GM21423 (cell line): ENCODE measurements around the gene MBD6.

Experiments used
- ATAC-seq: cut with Tn5 transposase; IDR thresholded peaks from one replicate; pipeline ENCODE4 v1.9.1; 2021; ENCODE audit warnings: mild to moderate bottlenecking, moderate library complexity; ENCODE audit not compliant: unreplicated experiment

The MBD6 gene

DNA sequence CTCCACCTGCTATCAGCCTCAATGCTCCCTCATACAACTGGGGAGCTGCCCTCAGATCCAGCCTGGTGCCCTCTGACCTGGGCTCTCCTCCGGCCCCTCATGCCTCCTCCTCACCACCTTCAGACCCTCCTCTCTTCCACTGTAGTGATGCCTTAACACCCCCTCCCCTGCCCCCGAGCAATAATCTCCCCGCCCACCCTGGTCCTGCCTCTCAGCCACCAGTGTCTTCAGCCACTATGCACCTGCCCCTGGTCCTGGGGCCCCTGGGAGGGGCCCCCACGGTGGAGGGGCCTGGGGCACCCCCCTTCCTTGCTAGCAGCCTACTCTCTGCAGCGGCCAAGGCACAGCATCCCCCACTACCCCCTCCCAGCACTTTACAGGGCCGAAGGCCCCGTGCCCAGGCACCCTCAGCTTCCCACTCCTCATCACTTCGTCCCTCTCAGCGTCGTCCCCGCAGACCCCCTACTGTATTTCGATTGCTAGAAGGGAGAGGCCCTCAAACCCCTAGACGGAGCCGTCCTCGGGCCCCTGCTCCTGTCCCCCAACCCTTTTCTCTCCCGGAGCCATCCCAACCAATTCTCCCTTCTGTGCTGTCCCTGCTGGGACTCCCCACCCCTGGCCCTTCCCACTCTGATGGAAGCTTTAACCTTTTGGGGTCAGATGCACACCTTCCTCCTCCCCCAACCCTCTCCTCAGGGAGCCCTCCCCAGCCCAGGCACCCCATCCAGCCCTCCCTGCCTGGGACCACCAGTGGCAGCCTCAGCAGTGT, 3.2 kb downstream of the MBD6 start:
- ATAC-seq, result no peak

DNA sequence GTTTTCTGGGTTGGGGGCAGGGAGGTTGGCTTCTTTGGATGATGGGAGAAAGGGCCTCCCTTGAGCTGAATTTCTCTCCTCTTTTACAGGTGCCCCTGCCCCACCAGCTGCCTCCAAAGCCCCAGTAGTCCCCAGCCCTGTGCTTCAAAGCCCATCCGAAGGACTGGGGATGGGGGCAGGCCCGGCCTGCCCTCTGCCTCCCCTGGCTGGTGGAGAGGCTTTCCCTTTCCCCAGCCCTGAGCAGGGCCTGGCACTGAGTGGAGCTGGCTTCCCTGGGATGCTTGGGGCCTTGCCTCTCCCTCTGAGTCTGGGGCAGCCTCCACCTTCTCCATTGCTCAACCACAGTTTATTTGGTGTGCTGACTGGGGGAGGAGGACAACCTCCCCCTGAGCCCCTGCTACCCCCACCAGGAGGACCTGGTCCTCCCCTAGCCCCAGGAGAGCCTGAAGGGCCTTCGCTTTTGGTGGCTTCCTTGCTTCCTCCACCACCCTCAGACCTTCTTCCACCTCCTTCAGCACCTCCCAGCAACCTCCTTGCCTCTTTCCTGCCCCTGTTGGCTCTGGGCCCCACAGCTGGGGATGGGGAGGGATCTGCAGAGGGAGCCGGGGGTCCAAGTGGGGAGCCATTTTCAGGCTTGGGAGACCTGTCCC, 4.0 kb downstream of the MBD6 start:
- no peak for ATAC-seq

- ATAC-seq, result no peak
Measured at GRCh38 chr12:57527184-57527583, 4.6 kb downstream of the MBD6 start.

DNA sequence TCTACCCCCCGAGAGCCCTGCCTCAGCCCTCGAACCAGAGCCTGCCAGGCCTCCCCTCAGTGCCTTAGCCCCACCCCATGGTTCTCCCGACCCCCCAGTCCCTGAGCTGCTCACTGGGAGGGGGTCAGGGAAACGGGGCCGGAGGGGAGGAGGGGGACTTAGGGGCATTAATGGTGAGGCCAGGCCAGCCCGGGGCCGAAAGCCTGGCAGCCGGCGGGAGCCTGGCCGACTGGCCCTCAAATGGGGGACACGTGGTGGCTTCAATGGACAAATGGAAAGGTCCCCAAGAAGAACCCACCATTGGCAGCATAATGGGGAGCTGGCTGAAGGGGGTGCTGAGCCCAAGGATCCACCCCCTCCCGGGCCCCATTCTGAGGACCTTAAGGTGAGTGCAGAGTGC, 5.6 kb downstream of the MBD6 start:
- ATAC-seq, result no peak

DNA sequence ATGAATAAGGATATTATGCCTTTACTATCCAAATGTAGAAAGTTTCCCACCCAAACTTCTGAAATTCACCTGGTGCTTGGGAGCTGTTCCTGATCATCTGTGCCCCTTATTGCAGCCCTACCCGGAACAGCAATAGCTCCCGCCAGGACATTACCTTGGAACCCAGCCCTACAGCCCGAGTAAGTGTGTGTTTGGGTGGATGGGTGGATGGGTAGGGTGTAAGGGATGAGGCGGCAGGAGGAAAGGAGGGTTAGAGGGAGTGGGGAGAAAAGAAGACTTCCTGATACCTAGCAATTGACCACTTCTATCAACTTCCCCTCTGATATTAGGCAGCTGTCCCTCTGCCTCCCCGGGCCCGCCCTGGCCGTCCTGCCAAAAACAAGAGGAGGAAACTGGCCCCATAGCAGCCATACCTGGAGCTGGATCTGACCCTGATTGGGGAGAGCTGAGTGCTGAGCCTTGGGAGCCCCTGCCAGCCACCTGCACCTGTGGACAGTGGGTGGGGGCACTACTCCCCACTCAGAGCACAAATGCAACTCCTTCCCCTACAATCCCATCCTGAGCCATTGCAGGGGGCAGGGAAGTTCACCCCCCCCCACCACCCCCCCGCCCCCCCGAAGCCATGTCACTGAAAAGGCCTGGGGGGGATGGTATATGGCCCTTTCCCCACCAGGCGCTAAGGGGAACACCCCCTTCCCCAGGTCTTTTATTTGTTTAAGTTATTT, 6.4 kb downstream of the MBD6 start:
- no peak for ATAC-seq

DNA sequence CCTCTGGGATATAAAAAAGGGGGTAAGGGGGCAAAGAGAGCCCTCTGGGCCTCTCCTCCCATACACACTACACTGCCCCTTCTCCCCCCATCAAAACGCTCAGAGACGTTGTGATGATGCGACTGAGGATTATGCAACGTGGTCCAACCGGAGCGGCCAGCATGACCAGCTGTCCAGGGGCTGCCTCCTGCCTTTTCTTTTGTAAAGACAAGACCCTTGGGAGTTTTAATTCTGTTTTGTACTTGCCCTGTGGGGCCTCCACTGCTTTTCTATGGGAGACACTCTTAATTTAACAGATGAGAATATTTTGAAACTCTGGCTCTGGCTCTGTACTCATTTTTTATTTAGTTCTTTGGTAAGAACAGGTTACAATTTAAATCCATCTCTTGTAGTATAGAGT, 7.2 kb downstream of the MBD6 start:
- no peak for ATAC-seq

GRCh38 chr12:57530396-57531142, 7.9 kb downstream of the MBD6 start:
- no peak for ATAC-seq

GRCh38 chr12:57531836-57532235, 9.2 kb downstream of the MBD6 start:
- ATAC-seq, result no peak

GRCh38 chr12:57533108-57533507, 10.5 kb downstream of the MBD6 start:
- ATAC-seq, result no peak

DNA sequence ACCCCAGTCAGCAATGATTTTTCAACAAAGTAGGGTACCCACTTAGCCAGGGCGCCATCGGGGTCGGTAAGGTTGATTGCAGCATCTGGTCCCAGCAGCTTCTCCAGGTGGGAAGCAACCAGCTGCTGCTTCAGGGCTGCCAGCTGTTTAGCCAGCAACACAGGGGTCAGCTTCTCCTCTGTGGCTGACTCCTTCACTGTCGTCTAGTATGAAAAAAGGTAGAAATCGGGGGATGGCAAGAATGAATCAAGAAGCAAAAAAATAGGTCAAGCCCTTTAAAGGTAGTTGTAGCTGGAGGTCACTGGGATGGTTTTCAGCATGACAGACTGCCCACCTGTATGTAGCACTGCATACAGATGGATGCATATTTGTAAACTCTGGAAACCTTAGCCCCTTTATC, 11.6 kb downstream of the MBD6 start:
- no peak for ATAC-seq

DNA sequence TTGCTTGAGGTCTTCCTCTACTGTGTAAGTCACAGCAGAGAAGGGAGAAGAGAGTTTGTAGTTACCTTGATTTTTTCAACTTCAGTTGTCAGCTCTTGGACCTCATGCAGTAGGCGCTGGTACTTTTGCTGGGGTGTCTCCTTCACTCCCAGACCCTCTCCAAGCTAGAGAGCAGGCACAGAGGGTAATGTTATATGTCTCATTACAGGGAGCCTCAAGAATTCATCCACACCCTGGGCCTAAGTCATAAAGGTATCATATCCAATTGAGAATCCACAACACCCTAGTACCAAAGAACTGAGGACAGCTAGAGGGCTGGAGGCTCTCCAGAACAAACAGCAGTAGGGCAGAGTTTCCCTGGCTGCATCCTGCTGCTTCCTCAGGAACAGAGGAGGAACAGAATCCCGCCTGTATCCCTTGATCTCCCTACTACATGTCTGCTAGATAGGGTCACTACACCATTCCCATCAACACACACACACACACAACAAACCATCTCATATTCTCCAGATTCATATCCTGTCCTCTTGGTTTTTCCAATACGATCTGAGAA, 12.4 kb downstream of the MBD6 start:
- no peak for ATAC-seq

DNA sequence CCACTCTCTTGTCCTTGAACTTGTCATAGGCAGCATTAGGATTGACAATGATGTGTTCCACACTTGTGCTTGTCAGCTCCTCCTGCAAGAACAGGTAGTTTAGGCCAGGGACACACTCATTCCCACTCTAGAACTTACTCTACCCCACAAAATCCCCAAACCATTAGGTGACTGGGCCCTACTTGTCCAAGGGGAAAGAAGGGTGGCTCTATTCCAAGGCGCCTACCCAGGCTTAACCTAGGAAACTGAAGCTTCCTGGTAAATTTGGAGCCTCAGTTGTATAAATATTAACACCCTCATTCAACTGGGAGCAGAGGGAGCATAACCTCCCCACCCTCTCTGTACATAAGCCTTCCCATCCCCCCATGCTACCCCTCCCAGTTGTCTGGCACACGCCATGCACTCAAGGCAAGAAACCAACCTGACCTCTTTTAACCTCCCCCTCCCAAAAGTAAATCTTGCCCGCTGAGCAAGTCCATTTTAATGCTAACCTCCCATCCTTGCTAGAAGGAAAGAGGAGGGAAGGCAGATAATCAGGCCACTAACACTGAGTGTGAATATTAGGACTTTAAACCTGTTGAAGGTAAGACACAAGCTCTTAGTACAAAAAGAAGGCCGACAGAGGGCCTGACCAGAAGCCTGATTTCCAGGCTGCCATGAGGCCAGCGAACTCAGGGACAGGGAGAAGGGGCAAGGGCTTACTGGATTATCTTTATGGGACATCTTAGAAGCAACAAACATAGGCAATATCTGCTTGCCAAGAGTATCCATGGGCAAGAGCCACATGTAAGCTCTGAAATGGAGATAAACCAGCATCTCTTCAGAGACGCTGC, 13.4 kb downstream of the MBD6 start:
- no peak for ATAC-seq

DNA sequence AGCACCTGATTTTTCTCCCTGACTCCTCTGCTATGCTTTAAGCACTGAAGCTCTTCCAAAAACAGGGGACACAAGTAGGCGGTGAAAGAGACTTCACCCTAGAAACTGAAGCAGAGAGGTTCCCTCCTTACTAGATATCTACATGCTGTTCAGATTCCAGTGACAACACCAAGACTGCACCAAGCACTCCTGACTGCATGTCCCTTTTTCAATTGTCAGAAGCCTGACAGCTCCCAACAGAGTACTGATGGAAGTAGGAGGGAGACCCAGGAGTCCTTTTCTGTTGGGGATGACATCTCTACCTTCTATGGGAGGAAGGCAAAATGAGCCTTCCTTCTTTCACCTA, 13.9 kb downstream of the MBD6 start:
- ATAC-seq, result no peak

GRCh38 chr12:57539134-57539768, 16.6 kb downstream of the MBD6 start:
- ATAC-seq, result no peak

GRCh38 chr12:57541001-57541400, 18.4 kb downstream of the MBD6 start:
- no peak for ATAC-seq

DNA sequence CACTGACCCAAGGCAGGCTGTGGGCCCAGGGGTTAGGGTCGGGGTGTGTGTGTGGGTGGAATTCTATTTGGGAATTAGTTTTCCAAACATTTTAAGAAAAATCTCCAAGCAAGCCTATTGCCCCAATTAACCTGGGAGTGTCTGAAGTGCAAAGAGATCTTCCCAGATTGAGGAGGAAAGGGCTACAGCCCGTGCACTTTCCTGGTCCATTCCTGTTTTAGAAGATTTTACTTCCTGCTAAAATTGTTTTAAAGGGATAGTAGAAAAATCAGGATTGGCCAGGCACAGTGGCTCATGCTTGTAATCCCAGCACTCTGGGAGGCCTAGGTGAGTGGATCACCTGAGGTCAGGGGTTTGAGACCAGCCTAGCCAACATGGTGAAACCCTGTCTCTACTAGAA, 19.1 kb downstream of the MBD6 start:
- no peak for ATAC-seq

GRCh38 chr12:57543581-57543980, 21.0 kb downstream of the MBD6 start:
- ATAC-seq, result no peak

DNA sequence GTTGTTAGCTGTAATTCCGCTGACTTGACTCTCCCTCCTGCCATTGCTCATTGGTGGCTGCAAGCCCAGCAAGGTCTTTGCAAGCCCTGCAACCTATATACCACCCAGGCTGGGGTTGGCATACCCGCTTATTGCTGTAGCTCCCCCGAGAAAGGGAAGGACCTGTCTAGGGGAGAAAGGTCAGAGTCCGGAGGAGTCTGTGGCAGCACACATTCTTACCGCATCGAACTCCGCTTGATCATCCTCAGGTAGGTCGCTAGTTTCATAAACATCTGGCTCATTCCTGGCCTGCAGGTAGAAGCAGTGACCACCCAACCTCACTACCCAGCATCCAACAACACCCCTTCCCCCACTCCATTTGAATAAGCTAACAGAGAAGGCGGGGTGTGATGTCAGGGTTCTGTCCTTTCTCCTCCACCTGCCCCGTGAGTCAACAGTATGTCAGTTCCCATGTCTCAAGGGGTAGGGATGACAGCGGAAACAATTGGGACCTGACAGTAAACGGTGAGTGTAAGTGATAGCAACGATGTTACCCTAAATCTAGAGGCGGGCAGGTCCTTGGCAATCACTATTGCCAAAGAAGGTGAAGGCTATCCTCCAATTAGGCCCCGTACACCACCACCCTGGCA, 23.3 kb downstream of the MBD6 start:
- ATAC-seq, result no peak
